Liver (tissue), 3 donors: ENCODE results near the gene XXYLT1.

Source experiments
- ATF3 ChIP-seq: IDR thresholded peaks from 2 replicates; pipeline ENCODE4 v1.6.1; 2016; ENCODE audit warnings: antibody characterized with exemption
- CTCF ChIP-seq: fragments of 150-350 bp; IDR thresholded peaks from 2 replicates; pipeline ENCODE4 v1.5.1; 2017; ENCODE audit warnings: improper control_type of control experiment, low read depth, low read length; ENCODE audit not compliant: missing input control
- EGR1 ChIP-seq, 2 donors: IDR thresholded peaks; 2 replicates each; pipeline ENCODE4 v1.6.1; 2016 to 2018; ENCODE audit warnings: antibody characterized with exemption in 2 of 2, low read depth in 2 of 2
- HNF4A ChIP-seq, 2 donors: conservative IDR thresholded peaks; 2 replicates each; pipeline ENCODE4 v1.6.1; 2016; ENCODE audit warnings: antibody characterized with exemption in 2 of 2, mild to moderate bottlenecking in 2 of 2
- RAD21 ChIP-seq, 2 donors: IDR thresholded peaks; 2 replicates each; pipeline ENCODE4 v1.6.1; 2016; ENCODE audit warnings: antibody characterized with exemption in 2 of 2, mild to moderate bottlenecking in 2 of 2
- REST ChIP-seq: IDR thresholded peaks from 2 replicates; pipeline ENCODE4 v1.6.1; 2016; ENCODE audit warnings: antibody characterized with exemption, mild to moderate bottlenecking
- RXRA ChIP-seq, 2 donors: IDR thresholded peaks; 2 replicates each; pipeline ENCODE4 v1.6.1; 2017 to 2018; ENCODE audit warnings: antibody characterized with exemption in 2 of 2, mild to moderate bottlenecking in 1 of 2
- SP1 ChIP-seq: IDR thresholded peaks from 2 replicates; pipeline ENCODE4 v1.6.1; 2018; ENCODE audit warnings: antibody characterized with exemption, mild to moderate bottlenecking
- TAF1 ChIP-seq: conservative IDR thresholded peaks from 2 replicates; pipeline ENCODE4 v1.6.1; 2016; ENCODE audit warnings: antibody characterized with exemption, mild to moderate bottlenecking
- TF ChIP-seq, protein P1 (sequence below): IDR thresholded peaks from 2 replicates; pipeline ENCODE4 v1.6.1; 2016; ENCODE audit warnings: antibody characterized with exemption
- TF ChIP-seq, protein P2 (sequence below): IDR thresholded peaks from 2 replicates; pipeline ENCODE4 v1.6.1; 2016; ENCODE audit warnings: antibody characterized with exemption
- donor health status: healthy.
- donor health status: healthy.

- TF ChIP-seq EGR1 (IDR thresholded peaks at IDR 0.05; ENCODE audit: low read depth in 2 of 2), result peak in 1 of 2 donors; percentile 66
- no peak for TF ChIP-seq ATF3
- no peak for TF ChIP-seq HNF4A (conservative IDR thresholded peaks at IDR 0.05)
- TF ChIP-seq REST, result no peak
- TF ChIP-seq CTCF, result peak; percentile 98
- no peak for TF ChIP-seq SP1
- TF ChIP-seq TAF1, result no peak
- TF ChIP-seq, protein P1, sequence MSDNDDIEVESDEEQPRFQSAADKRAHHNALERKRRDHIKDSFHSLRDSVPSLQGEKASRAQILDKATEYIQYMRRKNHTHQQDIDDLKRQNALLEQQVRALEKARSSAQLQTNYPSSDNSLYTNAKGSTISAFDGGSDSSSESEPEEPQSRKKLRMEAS, result no peak
- peak; percentile 43 to 60 for TF ChIP-seq RAD21 (IDR thresholded peaks at IDR 0.05)
- TF ChIP-seq, protein P2, sequence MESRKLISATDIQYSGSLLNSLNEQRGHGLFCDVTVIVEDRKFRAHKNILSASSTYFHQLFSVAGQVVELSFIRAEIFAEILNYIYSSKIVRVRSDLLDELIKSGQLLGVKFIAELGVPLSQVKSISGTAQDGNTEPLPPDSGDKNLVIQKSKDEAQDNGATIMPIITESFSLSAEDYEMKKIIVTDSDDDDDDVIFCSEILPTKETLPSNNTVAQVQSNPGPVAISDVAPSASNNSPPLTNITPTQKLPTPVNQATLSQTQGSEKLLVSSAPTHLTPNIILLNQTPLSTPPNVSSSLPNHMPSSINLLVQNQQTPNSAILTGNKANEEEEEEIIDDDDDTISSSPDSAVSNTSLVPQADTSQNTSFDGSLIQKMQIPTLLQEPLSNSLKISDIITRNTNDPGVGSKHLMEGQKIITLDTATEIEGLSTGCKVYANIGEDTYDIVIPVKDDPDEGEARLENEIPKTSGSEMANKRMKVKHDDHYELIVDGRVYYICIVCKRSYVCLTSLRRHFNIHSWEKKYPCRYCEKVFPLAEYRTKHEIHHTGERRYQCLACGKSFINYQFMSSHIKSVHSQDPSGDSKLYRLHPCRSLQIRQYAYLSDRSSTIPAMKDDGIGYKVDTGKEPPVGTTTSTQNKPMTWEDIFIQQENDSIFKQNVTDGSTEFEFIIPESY, result no peak
- TF ChIP-seq RXRA (IDR thresholded peaks at IDR 0.05), result peak in 1 of 2 donors; percentile 8
Observed at GRCh38 chr3:195259475-195260279, 11.3 kb downstream of the XXYLT1 start.
